T-helper 2 cell treated with Interferon-gamma antibody and Interleukin-4, amounts not matched to agents 100 ng/mL and 5 ng/mL, for 36 hours (primary cell): ENCODE measurements around the gene SDCCAG8. TPM values are rescaled to one million over a fixed set of nuclear protein-coding genes. Genes with fewer than 3 reads are reported as not detected.

Experiments
- intact Hi-C: fragments of 100-400 bp; cut with micrococcal nuclease; formaldehyde crosslinking; loops from one replicate; pipeline ENCODE4 v1.15.1; 2023
- total RNA-seq: library from RNA; stranded (reverse); gene quantifications from 2 replicates; pipeline ENCODE4 v1.2.3, GENCODE V29; 2022

The SDCCAG8 gene
- total RNA-seq, 1 donor from 2014 or later, result 23.7 TPM

GRCh38 chr1:243253926-243254232 is 2.0 kb upstream of the SDCCAG8 start:
- intact Hi-C loops, result loop anchor here (2.0 to 10.0 kb wide), 5 partner anchors 23 to 1609 kb away; partner anchors contain the start of genes CHML, EXO1 and OPN3

- intact Hi-C loops, result loop anchor here (2.0 to 10.0 kb wide), 4 partner anchors 76 to 1610 kb away; partner anchors contain the start of genes CHML, EXO1 and OPN3
Observed at GRCh38 chr1:243254233-243254926, 1.5 kb upstream of the SDCCAG8 start.

- intact Hi-C loops, result loop anchor here (1.0 to 10.0 kb wide), 8 partner anchors 76 to 1610 kb away; partner anchors contain the start of genes AKT3, CHML, COX20 and EXO1
Observed at GRCh38 chr1:243254927-243255790, 682 bp upstream of the SDCCAG8 start, which contains the start of gene CEP170. TSS of gene CEP170 (minus strand) at chr1:243255281. CDS start at chr1:243225280, 30,001 bp downstream.

- intact Hi-C loops, result loop anchor here (1.0 to 10.0 kb wide), 3 partner anchors 158 to 1612 kb away; partner anchors contain the start of genes CHML and OPN3
Observed at GRCh38 chr1:243256590-243256989, 749 bp downstream of the SDCCAG8 start.

- intact Hi-C loops, result loop anchor here (10.0 kb wide), 2 partner anchors 158 to 1612 kb away; partner anchors contain the start of genes CHML and OPN3
Observed at GRCh38 chr1:243257189-243257588, 1.3 kb downstream of the SDCCAG8 start.

GRCh38 chr1:243258731-243259130 is 2.9 kb downstream of the SDCCAG8 start:
- intact Hi-C loops, result loop anchor here (10.0 kb wide), 2 partner anchors 156 to 1614 kb away; partner anchors contain the start of genes CHML and OPN3

- intact Hi-C loops, result no loop called here
Observed at GRCh38 chr1:243260221-243260880, 4.5 kb downstream of the SDCCAG8 start.

GRCh38 chr1:243261390-243261789 is 5.5 kb downstream of the SDCCAG8 start:
- intact Hi-C loops, result no loop called here

- intact Hi-C loops, result no loop called here
Observed at GRCh38 chr1:243264717-243265116, 8.9 kb downstream of the SDCCAG8 start.

- intact Hi-C loops, result no loop called here
Observed at GRCh38 chr1:243266231-243266630, 10.4 kb downstream of the SDCCAG8 start.

- intact Hi-C loops, result no loop called here
Observed at GRCh38 chr1:243267471-243267880, 11.6 kb downstream of the SDCCAG8 start.

- intact Hi-C loops, result no loop called here
Observed at GRCh38 chr1:243267914-243268653, 12.2 kb downstream of the SDCCAG8 start.

- intact Hi-C loops, result no loop called here
Observed at GRCh38 chr1:243268751-243269460, 13.1 kb downstream of the SDCCAG8 start.

- intact Hi-C loops, result no loop called here
Observed at GRCh38 chr1:243269461-243269801, 13.6 kb downstream of the SDCCAG8 start.

- intact Hi-C loops, result no loop called here
Observed at GRCh38 chr1:243270097-243270864, 14.4 kb downstream of the SDCCAG8 start.

- intact Hi-C loops, result no loop called here
Observed at GRCh38 chr1:243271996-243272395, 16.2 kb downstream of the SDCCAG8 start.

- intact Hi-C loops, result no loop called here
Observed at GRCh38 chr1:243272401-243272800, 16.6 kb downstream of the SDCCAG8 start.

- intact Hi-C loops, result no loop called here
Observed at GRCh38 chr1:243273506-243273905, 17.7 kb downstream of the SDCCAG8 start.

GRCh38 chr1:243273945-243274344 is 18.1 kb downstream of the SDCCAG8 start:
- intact Hi-C loops, result no loop called here
